Left ventricle myocardium inferior (tissue), 1 donor: ENCODE results near the gene HOXA2. TPM values are rescaled to one million over a fixed set of nuclear protein-coding genes. Genes with fewer than 3 reads are reported as not detected.

ENCODE experiments used
- DNase-seq: peaks from one replicate; pipeline ENCODE4 v3.0.0-alpha.2; 2020
- H3K27ac ChIP-seq: fragments of 200-600 bp; replicated peaks from 2 replicates; pipeline ENCODE4 v1.8.0; 2021
- H3K27me3 ChIP-seq: fragments of 200-600 bp; 2 replicates; pipeline ENCODE4 v1.8.0; 2021; ENCODE audit warnings: low read depth
- H3K36me3 ChIP-seq: fragments of 200-600 bp; 2 replicates; pipeline ENCODE4 v1.8.0; 2021
- H3K4me1 ChIP-seq: fragments of 200-600 bp; 2 replicates; pipeline ENCODE4 v1.8.0; 2021
- H3K4me3 ChIP-seq: fragments of 200-600 bp; 2 replicates; pipeline ENCODE4 v1.8.0; 2021; ENCODE audit warnings: mild to moderate bottlenecking, moderate library complexity
- H3K9me3 ChIP-seq: fragments of 200-600 bp; replicated peaks from 2 replicates; pipeline ENCODE4 v1.8.0; 2021
- intact Hi-C: fragments of 100-400 bp; cut with micrococcal nuclease; formaldehyde crosslinking; loops from one replicate; pipeline ENCODE4 v1.11.0; 2022
- total RNA-seq: library from RNA; stranded (reverse); fragmentation: NEBNext Ultra II Directional; extraction: Animal tissue kit (Norgen Biotek cat#: 25700); gene quantifications from one replicate; pipeline ENCODE4 v1.2.1, GENCODE V29; 2021
- TF ChIP-seq, protein P1 (sequence below): fragments of 200-600 bp; IDR thresholded peaks from 2 replicates; pipeline ENCODE4 v1.8.0; 2021; ENCODE audit warnings: antibody characterized with exemption, mild to moderate bottlenecking, borderline replicate concordance
- donor health status: DM: no; HTN: yes; CAD: no; lungs with severe emphysema.

HOXA2 gene
- total RNA-seq, 1 donor from 2014 or later: not detected

DNA sequence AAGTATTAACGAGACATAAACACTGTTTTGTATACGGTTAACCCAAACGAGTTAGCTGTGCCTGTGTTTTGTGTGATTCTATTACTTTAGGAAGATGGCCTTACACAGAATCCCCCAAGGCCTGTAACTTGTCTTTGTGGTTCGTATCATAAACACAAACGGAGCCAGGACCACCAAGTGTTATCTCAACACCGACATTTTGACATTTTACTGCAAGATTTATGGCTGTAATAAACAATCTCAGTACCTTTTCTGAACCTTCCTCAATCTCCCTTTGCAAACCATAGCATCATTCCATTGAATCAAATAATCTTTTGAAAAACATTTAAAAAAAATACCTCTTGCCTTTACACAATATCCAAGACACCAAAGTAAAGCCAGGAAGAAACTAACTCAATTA lies 30.5 kb upstream of the HOXA2 start:
- DNase-seq: no peak
- peaks cover 100% of the 10 kb centered on the region for H3K27me3 ChIP-seq
- intact Hi-C loops: no loop called here
- peaks cover 10% of the 10 kb centered on the region for H3K4me1 ChIP-seq
- no peak overlapping the region for H3K27ac ChIP-seq
- H3K36me3 ChIP-seq: no peaks in the 10 kb centered on the region
- TF ChIP-seq, protein P1, sequence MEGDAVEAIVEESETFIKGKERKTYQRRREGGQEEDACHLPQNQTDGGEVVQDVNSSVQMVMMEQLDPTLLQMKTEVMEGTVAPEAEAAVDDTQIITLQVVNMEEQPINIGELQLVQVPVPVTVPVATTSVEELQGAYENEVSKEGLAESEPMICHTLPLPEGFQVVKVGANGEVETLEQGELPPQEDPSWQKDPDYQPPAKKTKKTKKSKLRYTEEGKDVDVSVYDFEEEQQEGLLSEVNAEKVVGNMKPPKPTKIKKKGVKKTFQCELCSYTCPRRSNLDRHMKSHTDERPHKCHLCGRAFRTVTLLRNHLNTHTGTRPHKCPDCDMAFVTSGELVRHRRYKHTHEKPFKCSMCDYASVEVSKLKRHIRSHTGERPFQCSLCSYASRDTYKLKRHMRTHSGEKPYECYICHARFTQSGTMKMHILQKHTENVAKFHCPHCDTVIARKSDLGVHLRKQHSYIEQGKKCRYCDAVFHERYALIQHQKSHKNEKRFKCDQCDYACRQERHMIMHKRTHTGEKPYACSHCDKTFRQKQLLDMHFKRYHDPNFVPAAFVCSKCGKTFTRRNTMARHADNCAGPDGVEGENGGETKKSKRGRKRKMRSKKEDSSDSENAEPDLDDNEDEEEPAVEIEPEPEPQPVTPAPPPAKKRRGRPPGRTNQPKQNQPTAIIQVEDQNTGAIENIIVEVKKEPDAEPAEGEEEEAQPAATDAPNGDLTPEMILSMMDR: no peak
- no peaks in the 10 kb centered on the region for H3K9me3 ChIP-seq
- no peak overlapping the region for H3K4me3 ChIP-seq

DNA sequence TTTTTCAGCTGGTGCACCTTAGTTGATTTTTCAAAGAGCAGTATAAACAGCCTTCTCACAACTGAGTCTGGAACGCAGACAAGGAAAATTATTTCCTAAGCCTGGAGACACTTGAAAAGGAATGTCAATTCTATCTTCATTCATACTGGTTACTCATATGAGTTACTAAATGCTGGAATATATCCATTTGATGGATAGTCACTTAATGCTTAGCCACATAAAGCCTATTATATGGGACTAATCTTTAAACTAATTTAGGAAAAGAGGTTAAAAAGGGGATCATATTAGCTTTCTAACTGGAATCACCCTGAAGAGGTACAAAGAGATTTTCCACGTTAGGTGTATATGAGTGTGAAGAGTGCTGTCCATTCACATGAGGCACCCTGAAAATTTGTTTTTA lies 29.7 kb upstream of the HOXA2 start:
- intact Hi-C loops: no loop called here
- H3K27me3 ChIP-seq: peaks cover 100% of the 10 kb centered on the region
- no peak overlapping the region for H3K27ac ChIP-seq
- no peak for DNase-seq
- TF ChIP-seq, protein P1: no peak
- no peaks in the 10 kb centered on the region for H3K36me3 ChIP-seq
- no peak overlapping the region for H3K4me3 ChIP-seq
- no peaks in the 10 kb centered on the region for H3K9me3 ChIP-seq
- peaks cover 10% of the 10 kb centered on the region for H3K4me1 ChIP-seq

DNA sequence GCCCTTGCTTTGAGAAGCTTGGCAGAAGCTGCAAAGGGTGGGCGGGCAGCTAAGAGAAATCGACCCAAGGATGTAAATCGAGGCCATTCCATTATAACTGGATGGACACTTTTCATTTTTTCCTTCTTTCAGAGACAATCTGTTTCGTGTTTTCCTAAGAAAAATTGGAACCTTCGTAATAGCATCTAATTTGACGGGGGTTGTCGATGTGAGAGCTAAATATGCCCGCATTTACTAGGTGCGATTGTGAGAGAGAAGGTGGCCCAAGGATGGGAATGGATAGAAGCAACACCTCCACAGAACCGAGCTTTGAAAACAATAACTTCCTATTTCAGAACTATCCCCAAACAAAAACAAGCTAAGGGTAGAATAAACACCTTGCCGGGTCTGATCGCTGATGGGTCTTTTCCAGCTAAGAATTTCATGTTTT lies 28.9 kb upstream of the HOXA2 start:
- Histone ChIP-seq H3K9me3 (no peaks in the 10 kb centered on the region), H3K27me3 (peaks cover 100% of the 10 kb centered on the region)

DNA sequence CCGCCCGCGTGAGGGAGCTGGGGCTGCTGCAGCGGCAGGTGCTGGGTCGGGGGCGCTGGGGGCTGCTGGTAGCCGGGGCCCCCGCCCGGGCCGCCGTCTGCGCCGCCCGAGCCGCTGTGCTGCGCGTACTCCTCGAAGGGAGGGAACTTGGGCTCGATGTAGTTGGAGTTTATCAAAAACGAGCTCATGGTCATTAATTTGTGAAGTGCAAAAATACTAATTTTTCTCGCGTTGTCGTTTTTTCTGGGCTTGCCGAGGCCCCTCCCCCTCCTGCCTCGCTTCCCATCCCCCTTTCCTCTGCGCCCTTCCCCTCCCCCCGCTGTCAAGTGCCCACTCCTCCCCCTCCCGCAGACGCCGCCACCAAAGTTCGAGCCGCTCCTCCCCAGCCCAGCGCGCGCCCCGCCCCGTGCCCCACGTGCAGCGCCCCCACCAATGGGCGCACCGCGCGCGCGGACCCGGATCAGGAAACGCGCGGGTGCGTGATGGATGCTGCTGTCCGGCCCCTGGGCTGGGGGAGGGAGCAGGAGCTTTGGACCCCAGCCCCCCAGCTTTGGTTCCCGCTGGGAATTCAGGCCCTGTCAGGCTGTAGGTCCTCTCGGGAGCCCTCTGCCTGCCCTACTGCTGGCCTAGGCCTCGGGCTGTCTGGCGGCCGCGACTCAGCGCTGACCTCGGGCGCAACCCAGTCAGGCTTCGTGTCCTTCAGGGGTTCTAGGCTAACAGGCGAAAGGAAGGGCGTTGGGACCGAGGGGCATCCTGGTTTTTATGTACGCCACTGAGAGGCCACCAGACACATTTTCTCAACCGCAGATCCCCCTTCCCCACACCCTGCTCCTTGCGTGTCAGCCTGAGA lies 28.3 kb upstream of the HOXA2 start, which contains the start of gene HOXA4:
Gene HOXA4 (minus strand): TSS at position 218 of the 850 bp plus-strand sequence. CDS start 24 bp downstream, at position 194.
- TF ChIP-seq, protein P1: no peak
- H3K27ac ChIP-seq: peak within 1 kb of the TSS; percentile 77
- no peaks in the 10 kb centered on the region for H3K36me3 ChIP-seq
- H3K4me3 ChIP-seq: peak within 1 kb of the TSS; percentile 67
- peak; percentile 76 for DNase-seq
- no peaks in the 10 kb centered on the region for H3K9me3 ChIP-seq
- intact Hi-C loops: no loop called here
- H3K4me1 ChIP-seq: peaks cover 10% of the 10 kb centered on the region
- peaks cover 100% of the 10 kb centered on the region for H3K27me3 ChIP-seq

More for the DNA sequence above, 28.9 kb upstream of the HOXA2 start:
- peak overlapping the region; percentile 67 for H3K4me3 ChIP-seq
- intact Hi-C loops: no loop called here
- H3K27ac ChIP-seq: no peak overlapping the region
- no peak for DNase-seq
- H3K36me3 ChIP-seq: no peaks in the 10 kb centered on the region
- TF ChIP-seq, protein P1: no peak
- H3K4me1 ChIP-seq: peaks cover 10% of the 10 kb centered on the region

DNA sequence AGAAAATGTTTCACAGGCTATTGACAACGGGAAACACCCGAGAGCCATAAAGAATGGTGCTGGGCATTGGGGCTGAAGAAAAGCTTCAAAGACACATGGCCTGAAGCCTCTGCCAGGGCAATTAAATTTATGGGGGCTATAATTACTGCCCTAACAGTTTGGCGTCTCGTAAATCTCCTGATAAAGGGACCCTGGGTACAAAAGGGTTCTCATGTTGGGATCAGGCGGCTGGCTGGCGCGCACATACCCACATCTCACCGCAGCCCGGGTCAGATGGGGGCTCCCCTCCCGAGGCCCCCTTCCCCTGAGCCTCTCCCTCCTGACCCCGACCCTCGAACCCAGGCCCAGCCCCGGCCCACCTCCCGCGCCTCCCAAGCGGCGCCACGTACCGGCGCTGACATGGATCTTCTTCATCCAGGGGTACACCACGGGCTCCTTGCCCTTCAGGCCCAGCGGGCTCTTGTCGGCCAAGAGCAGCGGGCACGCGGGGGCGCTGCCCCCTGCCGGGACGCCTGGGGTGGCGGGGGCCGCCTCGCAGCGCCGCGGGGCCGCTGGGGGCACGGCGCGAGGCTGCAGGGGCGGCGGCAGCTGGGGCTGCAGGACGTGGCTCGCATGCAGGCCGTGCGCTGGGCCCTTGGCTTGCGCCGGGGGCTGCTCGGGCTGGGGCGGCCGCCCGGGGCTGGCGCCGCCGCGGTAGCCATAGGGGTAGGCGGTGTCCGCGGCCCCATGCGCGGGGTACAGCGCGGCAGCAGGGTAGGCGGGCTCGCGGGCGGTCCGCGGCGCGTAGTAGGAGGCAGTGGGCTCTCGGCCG lies 27.5 kb upstream of the HOXA2 start:
- peaks cover 100% of the 10 kb centered on the region for H3K27me3 ChIP-seq
- H3K27ac ChIP-seq: peak overlapping the region; percentile 77
- intact Hi-C loops: no loop called here
- no peaks in the 10 kb centered on the region for H3K9me3 ChIP-seq
- TF ChIP-seq, protein P1: peak; percentile 16
- H3K36me3 ChIP-seq: no peaks in the 10 kb centered on the region
- H3K4me3 ChIP-seq: peak overlapping the region; percentile 67
- no peak for DNase-seq
- peaks cover 10% of the 10 kb centered on the region for H3K4me1 ChIP-seq
